GM11168 (cell line): ENCODE data around the gene FGFBP1.

ENCODE experiments used
- in situ Hi-C: fragments of 300-500 bp; cut with MboI; formaldehyde crosslinking; loops from one replicate; pipeline ENCODE4 v1.12.0; 2022; ENCODE audit warnings: low sequenced_read_pairs; ENCODE audit not compliant: unreplicated experiment

The FGFBP1 gene

DNA sequence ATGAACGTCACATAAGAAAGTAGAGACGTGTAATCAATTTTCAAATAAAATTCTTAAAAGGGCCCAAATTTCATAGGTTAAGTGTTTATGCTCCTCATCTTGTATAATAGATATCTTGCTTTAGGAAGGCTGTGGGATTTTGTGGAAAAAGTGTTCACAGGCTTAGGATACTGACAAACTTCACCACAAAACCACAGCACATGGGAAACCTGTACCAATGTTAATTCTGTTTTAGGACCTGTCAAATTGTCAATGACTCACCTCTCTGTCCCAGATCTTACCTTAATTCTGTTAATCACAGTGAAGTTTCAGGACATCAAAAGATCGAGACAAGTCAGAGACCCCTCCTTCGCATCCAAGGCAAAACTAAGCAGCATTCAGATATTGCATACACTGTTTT lies 24.2 kb downstream of the FGFBP1 start:
- in situ Hi-C loops, result no loop called here

DNA sequence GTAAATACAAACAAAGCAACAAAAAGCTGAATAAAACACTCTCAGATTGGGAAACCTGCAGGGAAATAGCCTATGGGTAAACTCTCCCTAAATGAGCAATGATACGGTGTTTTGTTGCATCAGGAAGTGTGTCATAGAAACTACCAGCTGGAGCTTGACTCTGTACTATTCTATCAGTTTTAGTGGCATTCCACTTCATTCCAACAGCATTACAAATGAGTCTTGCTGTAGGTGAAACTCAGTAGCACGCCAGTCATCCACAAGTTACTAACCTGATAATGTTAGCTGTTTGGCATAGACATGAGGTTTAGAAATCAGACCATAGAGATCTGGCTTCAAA lies 24.9 kb downstream of the FGFBP1 start:
- in situ Hi-C loops, result no loop called here

GRCh38 chr4:15912961-15913630 lies 25.4 kb downstream of the FGFBP1 start:
- in situ Hi-C loops, result no loop called here

DNA sequence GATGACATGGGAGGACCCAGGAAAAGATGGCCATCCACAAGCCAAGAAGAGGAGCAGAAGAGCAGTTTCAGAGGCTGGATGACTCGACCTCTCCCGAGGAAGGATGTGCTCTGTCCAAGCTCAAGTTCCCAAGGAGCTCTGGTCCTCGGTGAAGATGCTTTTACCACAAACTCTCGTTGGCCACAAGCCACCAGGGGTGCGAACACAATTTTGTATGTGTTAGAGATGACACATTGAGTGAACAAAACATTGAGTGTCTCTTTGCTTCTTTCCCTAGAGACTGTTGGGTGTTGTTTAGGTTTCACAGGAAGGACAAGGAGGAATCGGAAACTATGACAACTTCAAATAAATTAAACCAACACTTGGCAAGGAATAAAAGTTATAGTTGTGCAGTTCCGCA lies 26.3 kb downstream of the FGFBP1 start:
- in situ Hi-C loops, result no loop called here

- in situ Hi-C loops, result no loop called here
These were observed 28.2 kb downstream of the FGFBP1 start for GRCh38 chr4:15910155-15910940.

GRCh38 chr4:15907430-15907829 lies 31.1 kb downstream of the FGFBP1 start:
- in situ Hi-C loops, result no loop called here

DNA sequence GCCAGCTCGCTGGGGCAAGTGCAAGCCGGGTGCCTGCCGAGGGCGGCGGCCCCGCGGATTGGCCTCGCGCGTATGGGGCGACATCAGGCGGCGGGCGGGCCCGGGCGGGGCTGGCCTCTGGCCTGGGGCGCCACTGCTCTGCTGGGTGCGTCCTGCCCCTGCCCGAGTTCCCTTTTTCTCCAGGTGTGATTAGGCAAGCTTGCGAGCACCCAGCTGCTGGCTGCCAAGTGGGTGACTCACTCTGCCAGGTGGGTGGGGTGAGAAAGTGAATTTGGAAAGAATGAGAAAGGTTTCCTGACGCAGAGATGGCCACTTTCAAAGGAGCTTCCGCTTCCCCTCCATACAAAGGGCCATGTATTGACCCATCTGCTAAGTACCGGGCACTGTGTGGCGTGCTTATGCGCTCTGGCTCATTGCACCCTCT lies 32.5 kb downstream of the FGFBP1 start:
- in situ Hi-C loops, result no loop called here

- in situ Hi-C loops, result no loop called here
These were observed 35.8 kb downstream of the FGFBP1 start for GRCh38 chr4:15902746-15903145.

GRCh38 chr4:15901998-15902397 lies 36.5 kb downstream of the FGFBP1 start:
- in situ Hi-C loops, result no loop called here

DNA sequence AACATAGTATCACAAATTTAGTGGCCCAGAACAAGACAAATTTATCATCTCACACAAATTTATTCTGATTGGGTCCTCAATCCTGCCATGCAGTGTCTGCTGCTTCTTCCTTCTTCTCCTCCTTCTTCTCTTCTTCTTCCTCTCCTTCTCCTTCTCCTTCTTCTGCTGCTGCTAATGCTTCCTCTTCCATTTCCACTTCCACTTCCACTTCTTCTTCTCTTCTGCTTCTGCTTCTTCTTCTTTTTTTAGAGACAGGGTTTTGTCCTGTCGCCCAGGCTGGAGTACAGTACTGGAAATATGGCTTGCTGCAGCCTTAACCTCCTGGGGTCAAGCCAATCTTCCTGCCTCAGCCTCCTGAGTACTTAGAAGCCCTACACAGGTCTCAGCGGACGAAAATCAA lies 37.5 kb downstream of the FGFBP1 start:
- in situ Hi-C loops, result no loop called here

GRCh38 chr4:15899511-15899910 lies 39.0 kb downstream of the FGFBP1 start:
- in situ Hi-C loops, result no loop called here

- in situ Hi-C loops, result no loop called here
These were observed 39.6 kb downstream of the FGFBP1 start for GRCh38 chr4:15898902-15899301.

DNA sequence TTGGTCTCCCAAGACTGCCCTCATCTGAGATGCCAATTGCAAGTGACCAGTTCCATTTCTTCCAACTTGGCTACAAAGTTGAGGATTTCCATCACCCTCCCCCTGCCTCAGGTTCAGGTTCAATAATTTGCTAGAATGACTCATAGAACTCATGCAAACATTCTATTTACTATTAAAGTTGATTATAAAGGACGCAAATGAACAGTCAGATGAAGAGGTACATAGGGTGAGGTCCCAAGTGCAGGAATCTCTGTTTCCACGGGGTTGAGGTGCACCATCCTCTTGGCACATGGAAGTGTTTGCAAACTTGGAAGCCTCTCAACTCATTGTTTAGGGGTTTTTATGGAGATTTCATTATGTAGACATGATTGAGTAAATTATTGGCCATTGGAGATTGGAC lies 41.0 kb downstream of the FGFBP1 start:
- in situ Hi-C loops, result no loop called here

DNA sequence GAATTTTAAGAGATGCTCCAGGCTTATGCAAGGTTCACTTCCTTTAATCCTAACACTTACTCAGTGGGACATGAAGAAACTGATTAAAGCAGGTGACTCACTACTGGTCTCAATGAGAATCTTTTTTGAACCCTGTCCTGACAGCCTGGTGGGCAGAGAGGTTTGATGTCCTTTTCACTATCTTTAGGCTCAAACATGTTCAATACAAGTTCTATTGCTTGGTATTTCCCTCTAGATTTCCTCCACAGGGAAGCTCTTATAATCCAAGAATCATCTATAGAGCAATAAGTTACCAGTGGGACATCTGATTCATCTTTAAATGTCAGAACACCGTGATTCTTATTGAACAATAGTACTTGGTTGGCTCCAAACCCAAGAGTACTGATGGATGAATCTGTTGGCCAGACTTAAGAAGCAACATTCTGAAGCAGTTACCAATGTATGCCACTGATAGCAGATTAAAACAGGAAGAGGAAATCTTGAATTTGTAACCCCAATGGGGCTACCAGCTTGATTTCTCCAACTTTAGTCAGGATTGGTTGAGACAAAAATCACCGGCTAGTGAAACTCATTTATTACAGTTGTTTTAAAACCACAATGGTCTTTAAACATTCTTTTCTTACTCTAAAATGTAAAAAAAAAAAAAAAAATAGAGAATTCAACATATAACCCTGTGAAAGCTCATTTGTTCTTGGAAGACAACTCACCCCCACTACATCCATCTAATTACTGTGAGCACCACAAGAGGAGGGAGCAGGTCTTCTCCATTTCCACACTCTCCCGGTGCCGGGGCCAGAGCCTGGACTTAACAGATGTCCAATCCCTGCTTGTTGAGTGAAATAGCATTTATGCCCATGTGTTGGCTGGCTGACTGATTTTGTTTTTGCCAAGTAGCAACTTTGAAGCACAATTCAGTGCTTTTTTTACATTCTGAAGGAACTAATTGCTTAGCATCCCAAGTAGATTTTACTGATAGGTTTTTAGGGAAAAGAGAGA lies 43.3 kb downstream of the FGFBP1 start:
- in situ Hi-C loops, result no loop called here

DNA sequence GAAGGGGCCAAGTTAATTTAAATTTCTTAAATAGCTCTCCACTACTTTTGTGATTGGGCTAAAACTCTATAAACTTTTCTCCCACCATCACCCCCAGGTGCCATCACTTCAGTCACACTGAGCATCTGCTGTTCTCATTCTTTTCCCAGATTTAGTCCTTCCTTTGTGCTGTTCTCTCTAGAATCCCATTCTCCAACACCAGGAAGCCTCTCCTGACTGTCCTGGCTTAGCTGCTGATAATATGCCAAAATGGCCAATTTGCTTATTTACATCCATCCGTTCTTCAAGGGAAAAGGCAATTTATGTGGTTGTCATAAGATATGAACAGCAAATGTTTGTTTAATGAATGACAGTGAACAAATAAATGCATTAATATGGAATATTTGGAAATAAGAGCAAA lies 44.1 kb downstream of the FGFBP1 start:
- in situ Hi-C loops, result no loop called here

GRCh38 chr4:15893962-15894361 lies 44.6 kb downstream of the FGFBP1 start:
- in situ Hi-C loops, result no loop called here

GRCh38 chr4:15891312-15891711 lies 47.2 kb downstream of the FGFBP1 start:
- in situ Hi-C loops, result no loop called here

- in situ Hi-C loops, result no loop called here
These were observed 48.2 kb downstream of the FGFBP1 start for GRCh38 chr4:15890246-15890829.

DNA sequence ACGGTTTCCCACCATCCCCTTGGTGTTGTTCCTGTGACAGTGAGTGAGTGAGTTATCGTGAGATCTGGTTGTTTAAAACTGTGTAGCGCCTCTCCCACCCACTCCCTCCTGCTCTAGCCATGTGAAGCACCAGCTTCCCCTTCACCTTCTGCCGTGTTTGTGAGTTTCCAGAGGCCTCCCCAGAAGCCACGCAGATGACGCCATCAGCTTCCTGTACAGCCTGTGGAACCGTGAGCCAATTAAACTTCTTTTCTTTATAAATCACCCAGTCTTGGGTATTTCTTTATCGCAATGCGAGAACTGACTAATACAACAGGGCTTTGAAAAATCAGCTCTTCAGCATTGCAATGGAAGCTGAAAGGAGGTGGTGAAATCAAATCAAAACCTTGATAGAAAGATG lies 50.0 kb downstream of the FGFBP1 start:
- in situ Hi-C loops, result no loop called here
